MM.1S (cell line): ENCODE results near the gene MYO16.

ENCODE experiments used
- EZH2 ChIP-seq: fragments of 300-600 bp; sonication (generic); optimal IDR thresholded peaks from 2 replicates; pipeline ENCODE3; 2017; ENCODE audit warnings: low read depth, mild to moderate bottlenecking, antibody characterized with exemption, low read length, mixed read lengths
- EZH2phosphoT487 ChIP-seq: fragments of 300-600 bp; sonication (generic); IDR thresholded peaks from 2 replicates; pipeline ENCODE4 v1.6.1; 2018; ENCODE audit warnings: antibody characterized with exemption, low read length
- TF ChIP-seq, protein P1 (sequence below): fragments of 300-600 bp; sonication (generic); IDR thresholded peaks from 2 replicates; pipeline ENCODE4 v1.5.1; 2016; ENCODE audit warnings: antibody characterized with exemption, low read length, mixed read lengths

DNA sequence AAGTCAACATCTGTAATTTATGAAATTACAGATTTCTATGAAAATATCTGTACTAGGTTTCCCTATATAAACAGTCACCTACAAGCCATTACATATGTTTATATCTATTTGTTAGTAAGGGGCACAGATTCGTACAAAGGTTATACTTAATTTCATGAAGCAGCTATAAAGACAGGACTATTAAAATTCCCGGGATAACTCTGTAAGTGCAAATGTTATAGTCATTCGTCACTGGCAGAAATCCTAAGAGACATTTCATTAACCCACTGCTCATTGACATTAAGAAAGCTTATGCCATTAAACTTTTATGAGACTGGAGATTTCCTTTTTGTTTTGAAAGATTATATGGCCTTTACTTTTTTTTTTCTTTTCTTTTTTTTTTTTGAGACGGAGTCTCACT, 122.9 kb downstream of the MYO16 start:
- no peak for TF ChIP-seq EZH2
- TF ChIP-seq, protein P1, sequence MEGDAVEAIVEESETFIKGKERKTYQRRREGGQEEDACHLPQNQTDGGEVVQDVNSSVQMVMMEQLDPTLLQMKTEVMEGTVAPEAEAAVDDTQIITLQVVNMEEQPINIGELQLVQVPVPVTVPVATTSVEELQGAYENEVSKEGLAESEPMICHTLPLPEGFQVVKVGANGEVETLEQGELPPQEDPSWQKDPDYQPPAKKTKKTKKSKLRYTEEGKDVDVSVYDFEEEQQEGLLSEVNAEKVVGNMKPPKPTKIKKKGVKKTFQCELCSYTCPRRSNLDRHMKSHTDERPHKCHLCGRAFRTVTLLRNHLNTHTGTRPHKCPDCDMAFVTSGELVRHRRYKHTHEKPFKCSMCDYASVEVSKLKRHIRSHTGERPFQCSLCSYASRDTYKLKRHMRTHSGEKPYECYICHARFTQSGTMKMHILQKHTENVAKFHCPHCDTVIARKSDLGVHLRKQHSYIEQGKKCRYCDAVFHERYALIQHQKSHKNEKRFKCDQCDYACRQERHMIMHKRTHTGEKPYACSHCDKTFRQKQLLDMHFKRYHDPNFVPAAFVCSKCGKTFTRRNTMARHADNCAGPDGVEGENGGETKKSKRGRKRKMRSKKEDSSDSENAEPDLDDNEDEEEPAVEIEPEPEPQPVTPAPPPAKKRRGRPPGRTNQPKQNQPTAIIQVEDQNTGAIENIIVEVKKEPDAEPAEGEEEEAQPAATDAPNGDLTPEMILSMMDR: no peak
- TF ChIP-seq EZH2phosphoT487: no peak
